ENCODE data around the gene FRMD4A.

GRCh38 chr10:13703997-13704536 lies 626.7 kb downstream of the FRMD4A start:
- TF ChIP-seq CTCF (IDR thresholded peaks at IDR 0.05; ENCODE audit: low read length) (no peak), EZH2 (optimal IDR thresholded peaks at IDR 0.05; ENCODE audit: low read depth, low read length) (no peak)

Measured in MM.1S (cell line).